Osteoblast (primary cell): ENCODE measurements around the gene LBH. TPM values are rescaled to one million over a fixed set of nuclear protein-coding genes. Genes with fewer than 3 reads are reported as not detected.
A peak's percentile ranks its signal among the peaks of the same experiment; 100 is the strongest.

Source experiments
- DNase-seq: peaks from one replicate; pipeline ENCODE4 v3.0.0; 2011; ENCODE audit warnings: low spot score, mixed read lengths; ENCODE audit not compliant: insufficient read length; ENCODE audit errors: missing footprints
- H2AFZ ChIP-seq: 2 replicates; pipeline ENCODE4 v1.6.0; 2011; ENCODE audit warnings: mild to moderate bottlenecking, low read length
- H3K27ac ChIP-seq: 2 replicates; pipeline ENCODE4 v1.5.1; 2011; ENCODE audit warnings: mild to moderate bottlenecking, low read depth, low read length, moderate library complexity
- H3K27me3 ChIP-seq: 2 replicates; pipeline ENCODE4 v1.6.0; 2012; ENCODE audit warnings: mild to moderate bottlenecking, control low read depth, inconsistent platforms, low read length, moderate library complexity; ENCODE audit not compliant: insufficient read depth
- H3K36me3 ChIP-seq: 2 replicates; pipeline ENCODE4 v1.5.1; 2011; ENCODE audit warnings: mild to moderate bottlenecking, low read length, control low read depth, moderate library complexity; ENCODE audit not compliant: insufficient read depth
- H3K4me1 ChIP-seq: 2 replicates; pipeline ENCODE4 v1.5.1; 2011; ENCODE audit warnings: mild to moderate bottlenecking, low read length, control low read depth, moderate library complexity; ENCODE audit not compliant: insufficient read depth
- H3K4me2 ChIP-seq: 2 replicates; pipeline ENCODE4 v1.6.0; 2011; ENCODE audit warnings: mild to moderate bottlenecking, low read length; ENCODE audit not compliant: insufficient read depth
- H3K4me3 ChIP-seq: fragments of 200-600 bp; sonication (generic); 3 replicates; pipeline ENCODE4 v1.5.1; 2012; ENCODE audit warnings: mild to moderate bottlenecking, low read length, inconsistent platforms; ENCODE audit not compliant: insufficient read depth
- H3K79me2 ChIP-seq: 2 replicates; pipeline ENCODE4 v1.6.0; 2012; ENCODE audit warnings: mild to moderate bottlenecking, low read length, control low read depth, inconsistent platforms; ENCODE audit not compliant: insufficient read depth
- H3K9me3 ChIP-seq: 2 replicates; pipeline ENCODE4 v1.5.1; 2011; ENCODE audit warnings: low read depth, low read length, control low read depth
- H4K20me1 ChIP-seq: 2 replicates; pipeline ENCODE4 v1.6.0; 2012; ENCODE audit warnings: mild to moderate bottlenecking, low read length, control low read depth; ENCODE audit not compliant: insufficient read depth
- CTCF ChIP-seq: IDR thresholded peaks from 2 replicates; pipeline ENCODE4 v1.5.1; 2011; ENCODE audit warnings: mild to moderate bottlenecking, low read depth, low read length, moderate library complexity; ENCODE audit errors: extremely low read depth
- total RNA-seq: library from RNA; depleted of rRNA; stranded (reverse); fragments of >200 nt; gene quantifications from 2 replicates; pipeline ENCODE4 v1.2.3, GENCODE V29; 2012

Gene LBH
- total RNA-seq, 1 donor, result 270 TPM

GRCh38 chr2:30265052-30266015, 34.0 kb downstream of the LBH start:
- Histone ChIP-seq H3K27ac (peak overlapping the region; percentile 87), H3K9me3 (no peaks in the 10 kb centered on the region), H3K4me3 (peak overlapping the region; percentile 48), H4K20me1 (no peaks in the 10 kb centered on the region), H3K27me3 (no peaks in the 10 kb centered on the region), H3K4me1 (peaks cover 12% of the 10 kb centered on the region), H3K4me2 (peak overlapping the region; percentile 84), H3K36me3 (peaks cover 2% of the 10 kb centered on the region), H2AFZ (peak overlapping the region; percentile 95), H3K79me2 (no peaks in the 10 kb centered on the region)
- DNase-seq, result peak; percentile 92
- no peak for TF ChIP-seq CTCF

- H3K9me3 ChIP-seq, result no peaks in the 10 kb centered on the region
- H4K20me1 ChIP-seq, result no peaks in the 10 kb centered on the region
- H3K4me3 ChIP-seq, result peak overlapping the region; percentile 48
- H3K27ac ChIP-seq, result peak overlapping the region; percentile 87
- H3K79me2 ChIP-seq, result no peaks in the 10 kb centered on the region
- H3K4me1 ChIP-seq, result peaks cover 12% of the 10 kb centered on the region
- peak; percentile 83 for DNase-seq
- no peaks in the 10 kb centered on the region for H3K36me3 ChIP-seq
- H3K4me2 ChIP-seq, result peak overlapping the region; percentile 84
- peak overlapping the region; percentile 95 for H2AFZ ChIP-seq
- no peaks in the 10 kb centered on the region for H3K27me3 ChIP-seq
- no peak for TF ChIP-seq CTCF
Measured at GRCh38 chr2:30266051-30266621, 34.8 kb downstream of the LBH start.

- H3K27ac ChIP-seq, result no peak overlapping the region
Measured at GRCh38 chr2:30266705-30267104, 35.4 kb downstream of the LBH start.

More at GRCh38 chr2:30266705-30267104, 35.4 kb downstream of the LBH start:
- H3K36me3 ChIP-seq, result no peaks in the 10 kb centered on the region
- no peak overlapping the region for H2AFZ ChIP-seq
- no peaks in the 10 kb centered on the region for H3K27me3 ChIP-seq
- H3K79me2 ChIP-seq, result no peaks in the 10 kb centered on the region
- no peaks in the 10 kb centered on the region for H4K20me1 ChIP-seq
- H3K9me3 ChIP-seq, result no peaks in the 10 kb centered on the region
- DNase-seq, result no peak
- no peak overlapping the region for H3K4me2 ChIP-seq
- H3K4me1 ChIP-seq, result peaks cover 12% of the 10 kb centered on the region
- no peak for TF ChIP-seq CTCF
- H3K4me3 ChIP-seq, result no peak overlapping the region
